Measurements from ENCODE around the gene SH2D4B.

The SH2D4B gene

GRCh38 chr10:80598084-80598798 lies 60.5 kb downstream of the SH2D4B start:
- no peak for DNase-seq

- no peak for DNase-seq
Observed at GRCh38 chr10:80598951-80599350, 61.2 kb downstream of the SH2D4B start.

- DNase-seq: peak in 1 of 2 experiments; percentile 64
Observed at GRCh38 chr10:80599424-80599847, 61.7 kb downstream of the SH2D4B start.

- DNase-seq: no peak
Observed at GRCh38 chr10:80600256-80600655, 62.6 kb downstream of the SH2D4B start.

GRCh38 chr10:80602881-80603280 lies 65.2 kb downstream of the SH2D4B start:
- no peak for DNase-seq

DNA sequence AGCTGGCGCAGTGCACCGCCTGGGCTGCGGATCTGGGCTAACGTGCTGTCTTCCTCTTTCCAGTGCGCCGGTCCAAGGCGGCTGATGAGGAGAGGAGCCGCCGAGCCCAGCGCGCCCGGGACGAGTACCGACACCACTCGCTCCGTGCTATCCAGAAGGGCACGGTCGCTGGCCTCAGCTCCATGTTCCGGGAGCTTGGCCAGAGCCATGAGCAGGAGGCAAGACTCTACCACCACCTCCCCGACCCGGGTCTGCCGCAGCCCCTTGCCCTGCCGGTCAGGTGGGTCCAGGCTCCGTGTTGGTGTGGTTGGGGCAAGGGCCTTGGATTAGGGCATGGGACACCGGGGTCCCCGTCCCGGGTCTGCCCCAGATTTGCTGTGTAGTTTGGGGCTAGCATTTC lies 65.8 kb downstream of the SH2D4B start:
- no peak for DNase-seq

DNA sequence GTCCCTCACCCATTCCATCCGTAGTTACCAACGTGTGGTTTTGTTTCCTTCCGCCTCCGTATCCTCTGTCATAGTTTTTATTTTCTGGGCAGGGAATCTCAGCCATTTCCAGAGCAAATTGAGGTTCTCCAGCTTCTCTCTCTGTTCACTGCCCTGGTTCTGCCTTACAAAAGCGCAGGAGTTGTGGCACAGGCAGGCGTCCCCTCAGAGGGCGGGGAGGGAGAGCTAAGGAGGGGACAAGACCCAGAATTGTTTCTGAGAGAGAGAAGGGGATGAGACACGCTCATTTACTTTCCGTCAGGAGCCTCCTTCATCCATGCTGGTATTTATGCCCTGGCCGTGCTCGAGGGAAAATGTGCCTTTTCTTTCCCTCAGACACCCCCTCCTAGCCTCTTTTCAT lies 71.0 kb downstream of the SH2D4B start:
- DNase-seq: no peak

GRCh38 chr10:80609331-80609730 lies 71.6 kb downstream of the SH2D4B start:
- DNase-seq: no peak

GRCh38 chr10:80611481-80612185 lies 73.9 kb downstream of the SH2D4B start:
- no peak for DNase-seq

DNA sequence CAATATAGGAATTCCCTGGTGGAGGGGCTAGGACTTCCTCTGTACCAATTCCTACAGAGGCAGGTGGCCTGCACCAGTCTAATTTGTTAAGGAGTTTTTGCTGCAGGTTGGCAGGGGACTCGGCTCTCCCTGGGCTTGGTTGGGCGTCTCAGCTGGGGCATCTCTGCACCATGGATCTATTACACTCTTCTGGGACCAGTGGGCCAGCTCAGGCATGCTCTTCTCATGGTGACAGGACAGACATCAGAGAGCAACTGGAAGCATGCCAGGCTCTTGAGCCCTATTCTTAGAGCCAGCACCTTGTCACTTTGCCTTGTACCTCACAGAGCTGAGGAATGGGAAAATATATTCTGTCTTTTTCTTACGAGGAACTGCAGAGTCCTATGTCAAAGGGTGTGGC lies 74.6 kb downstream of the SH2D4B start:
- peak in 1 of 2 experiments; percentile 2 for DNase-seq

DNA sequence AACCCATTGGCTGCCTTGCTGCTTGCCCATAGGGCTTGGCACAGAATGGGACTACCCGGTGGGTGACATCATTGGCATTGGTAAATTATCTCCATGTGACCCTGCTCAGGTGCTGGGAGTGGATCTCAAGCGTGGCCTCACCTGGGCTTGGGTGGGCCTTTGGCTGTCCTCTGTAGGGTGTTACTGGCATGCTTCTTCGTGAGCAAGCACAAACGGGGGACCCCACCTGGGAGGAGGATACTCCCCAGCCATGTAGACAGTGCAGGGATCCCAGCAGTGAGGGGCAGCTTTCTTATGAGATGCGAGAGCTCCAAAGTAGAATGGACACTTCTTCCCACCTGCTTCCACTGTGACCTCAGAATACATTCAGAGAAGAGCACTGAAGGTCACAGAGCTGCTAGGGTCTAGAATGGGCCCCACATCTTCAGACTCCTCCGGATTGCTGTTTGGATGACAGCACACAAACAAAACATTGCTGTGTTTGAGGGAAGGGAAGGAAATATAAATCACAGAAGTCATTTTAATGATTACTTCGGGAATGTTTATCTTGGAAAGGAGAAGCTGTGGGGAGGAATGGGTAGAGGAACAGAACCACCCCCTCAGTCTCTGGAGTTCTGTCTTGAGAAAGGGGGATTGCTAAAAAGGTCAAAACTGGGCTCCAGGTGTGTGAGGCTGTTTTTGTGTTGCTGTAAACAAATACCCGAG lies 75.9 kb downstream of the SH2D4B start:
- no peak for DNase-seq

GRCh38 chr10:80614576-80615416 lies 77.1 kb downstream of the SH2D4B start:
- DNase-seq: no peak

DNA sequence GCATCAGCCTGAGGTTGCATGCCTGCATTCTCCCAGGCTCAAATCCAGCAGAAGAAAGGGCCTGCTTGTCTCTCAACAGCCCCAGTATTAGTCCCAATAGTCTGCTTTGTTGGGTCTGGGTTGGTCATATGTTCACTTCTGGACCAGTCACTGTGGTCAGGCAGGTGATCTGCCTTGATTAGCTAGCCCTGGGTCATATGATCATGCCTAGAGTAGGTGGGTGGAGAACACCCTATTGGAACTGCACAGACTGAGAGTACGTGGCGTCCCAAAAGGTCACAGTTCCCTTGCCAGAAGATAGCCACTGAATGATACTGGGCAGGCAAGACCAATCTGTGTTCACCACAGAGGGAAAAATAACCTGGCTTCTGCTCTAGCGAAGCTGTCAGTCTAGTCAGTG lies 80.1 kb downstream of the SH2D4B start:
- no peak for DNase-seq

DNA sequence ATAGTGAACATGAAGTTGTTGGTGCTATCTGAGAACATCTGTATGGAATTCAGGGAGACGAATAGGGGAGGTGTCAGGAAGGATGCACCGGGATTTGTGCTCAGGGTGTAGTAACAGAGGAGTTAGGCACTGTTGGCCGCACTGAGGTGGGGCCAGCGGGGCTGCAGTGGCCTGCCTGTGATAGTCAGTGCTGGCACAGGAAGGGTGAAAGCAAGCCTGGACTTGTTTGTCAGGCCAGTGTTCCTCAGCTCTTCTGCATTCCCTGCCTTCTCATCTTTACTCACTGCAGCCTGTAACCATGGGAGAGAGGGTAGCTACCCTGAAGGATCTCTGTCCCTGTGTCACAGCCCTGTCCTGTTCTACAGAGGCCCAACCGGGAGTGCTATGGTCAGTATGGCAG lies 81.3 kb downstream of the SH2D4B start:
- no peak for DNase-seq

DNA sequence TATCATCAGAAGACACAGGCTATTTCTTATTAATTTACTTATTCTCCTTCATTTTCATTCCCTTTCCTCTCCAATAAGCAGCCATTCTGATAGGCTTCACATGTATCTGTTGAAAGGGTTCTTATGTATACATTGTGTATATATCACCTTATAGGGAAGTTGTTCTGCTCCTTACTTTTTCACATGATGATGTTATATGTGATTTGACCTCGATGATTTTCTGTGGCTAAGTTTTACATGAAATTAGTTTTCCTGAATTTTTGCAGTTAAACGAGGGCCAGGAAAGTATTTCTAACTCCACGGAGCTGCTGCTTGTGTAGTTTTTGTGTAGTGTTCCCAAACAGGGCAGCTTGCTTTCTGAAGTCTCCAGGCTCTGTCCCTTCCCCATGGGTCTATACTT lies 84.5 kb downstream of the SH2D4B start:
- DNase-seq: no peak

GRCh38 chr10:80630324-80630723 lies 92.6 kb downstream of the SH2D4B start:
- no peak for DNase-seq

DNA sequence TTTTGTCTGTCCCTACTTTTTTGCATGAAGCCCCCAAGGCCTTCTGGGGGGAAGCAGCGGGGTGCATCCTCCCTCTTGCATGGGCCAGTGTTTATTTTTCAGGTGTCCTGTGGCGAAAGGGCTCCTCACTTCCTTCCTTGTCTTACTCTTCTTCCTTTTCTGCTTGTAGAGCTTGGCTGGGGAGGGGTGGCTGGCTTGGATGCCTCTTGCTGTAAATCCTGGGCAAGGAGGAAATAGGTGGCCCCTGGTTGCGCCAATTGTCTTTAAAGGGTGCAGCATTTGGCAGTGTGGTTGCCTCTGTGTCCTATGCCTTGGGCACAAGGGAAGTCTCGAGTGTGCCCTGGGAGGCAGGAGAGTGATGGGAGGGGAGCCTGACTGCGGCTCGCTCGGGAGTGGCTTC lies 95.0 kb downstream of the SH2D4B start:
- no peak for DNase-seq

- no peak for DNase-seq
Observed at GRCh38 chr10:80633383-80633860, 95.7 kb downstream of the SH2D4B start.

DNA sequence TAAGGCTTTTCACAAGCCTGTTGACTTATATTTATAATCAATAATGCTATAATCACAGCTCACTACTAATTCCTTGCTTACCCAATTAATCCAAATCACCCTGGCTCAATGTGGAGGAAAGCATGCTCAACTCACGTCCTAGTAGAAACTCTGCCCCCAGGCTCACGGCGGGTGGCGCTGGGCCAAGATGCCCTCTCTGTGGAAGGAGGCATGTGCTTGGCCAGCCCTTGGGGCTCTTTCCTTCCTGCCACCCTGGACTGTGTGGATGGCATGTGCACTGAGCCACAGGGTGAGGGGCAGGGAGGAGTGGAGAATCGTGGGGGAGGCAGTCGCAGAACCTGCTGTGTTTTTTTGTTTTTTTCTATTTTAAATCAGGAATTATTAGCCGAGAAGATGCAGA lies 96.2 kb downstream of the SH2D4B start:
- DNase-seq: no peak

- no peak for DNase-seq
Observed at GRCh38 chr10:80642661-80643060, 105.0 kb downstream of the SH2D4B start.

DNA sequence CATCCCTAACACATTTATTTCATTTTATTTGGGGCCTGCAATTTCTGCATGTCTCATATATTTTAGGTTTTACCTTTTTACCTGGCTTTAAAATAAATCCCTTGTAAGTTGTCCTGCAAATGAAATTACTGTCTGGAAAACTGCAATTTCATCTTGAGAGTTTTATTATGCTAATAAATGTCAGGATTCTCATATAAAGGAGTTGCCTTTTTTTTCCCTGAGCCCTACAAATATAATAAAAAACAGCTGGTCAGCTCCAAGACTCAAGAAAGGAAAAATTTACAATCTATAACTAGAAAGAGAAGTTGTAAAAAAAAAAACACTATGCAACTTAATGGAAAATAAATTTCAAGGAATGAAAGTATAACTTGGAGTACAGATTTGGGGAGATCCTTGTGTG lies 108.7 kb downstream of the SH2D4B start:
- no peak for DNase-seq

GRCh38 chr10:80647173-80647833 lies 109.6 kb downstream of the SH2D4B start:
- no peak for DNase-seq
